ENCODE measurements around the gene FKBP1A. TPM values are rescaled to one million over a fixed set of nuclear protein-coding genes. Genes with fewer than 3 reads are reported as not detected.

The FKBP1A gene
- total and polyA plus RNA-seq, 12 donors = 110 to 311 (median 140) TPM

GRCh38 chr20:1414982-1415381 is 22.1 kb upstream of the FKBP1A start:
- intact Hi-C loops (cut with DNase I) = no loop called here
- H3K36me3 ChIP-seq = no peaks in the 10 kb centered on the region
- peaks cover 0 to 7% (median 0%) of the 10 kb centered on the region in 9 donors for H3K4me1 ChIP-seq
- no peak overlapping the region for H3K4me3 ChIP-seq
- H3K27me3 ChIP-seq = peaks cover 0 to 12% (median 0%) of the 10 kb centered on the region in 7 donors
- no peak for TF ChIP-seq CTCF (IDR thresholded peaks at IDR 0.05)
- no peak for DNase-seq
- H3K27ac ChIP-seq = no peak overlapping the region
- H3K9me3 ChIP-seq = peaks cover 0 to 18% (median 1%) of the 10 kb centered on the region in 11 donors
- ATAC-seq = no peak
- WGBS, 2 donors = 86 to 91% methylated on average over 4 of the region's 4 CpGs

- ATAC-seq = no peak
- 57 to 66% methylated on average over 2 of the region's 2 CpGs for WGBS, 2 donors
These were observed 12.9 kb upstream of the FKBP1A start for GRCh38 chr20:1405801-1406200.

GRCh38 chr20:1403624-1404023 is 10.8 kb upstream of the FKBP1A start:
- Histone ChIP-seq H3K27me3 (peaks cover 0 to 13% (median 0%) of the 10 kb centered on the region in 7 donors), H3K4me1 (peaks cover 0 to 11% (median 4%) of the 10 kb centered on the region in 9 donors), H3K36me3 (no peaks in the 10 kb centered on the region), H3K9me3 (no peaks in the 10 kb centered on the region), H3K4me3 (no peak overlapping the region), H3K27ac (no peak overlapping the region)
- WGBS, 2 donors = 48 to 96% methylated on average over 1 of the region's 1 CpG
- DNase-seq = no peak
- no peak for TF ChIP-seq CTCF (IDR thresholded peaks at IDR 0.05)
- no peak for ATAC-seq
- intact Hi-C loops (cut with DNase I) = no loop called here

More at GRCh38 chr20:1405801-1406200, 12.9 kb upstream of the FKBP1A start:
- no peaks in the 10 kb centered on the region for H3K36me3 ChIP-seq
- TF ChIP-seq CTCF (IDR thresholded peaks at IDR 0.05) = no peak
- H3K4me1 ChIP-seq = peaks cover 0 to 4% (median 0%) of the 10 kb centered on the region in 9 donors
- no peak overlapping the region for H3K4me3 ChIP-seq
- H3K27me3 ChIP-seq = peaks cover 0 to 9% (median 0%) of the 10 kb centered on the region in 7 donors
- H3K27ac ChIP-seq = no peak overlapping the region
- intact Hi-C loops (cut with DNase I) = no loop called here
- DNase-seq = no peak
- H3K9me3 ChIP-seq = peaks cover 0 to 1% (median 0%) of the 10 kb centered on the region in 11 donors

- no peaks in the 10 kb centered on the region for H3K9me3 ChIP-seq
- H3K36me3 ChIP-seq = no peaks in the 10 kb centered on the region
- H3K27ac ChIP-seq = no peak overlapping the region
- ATAC-seq (no peak), DNase-seq (no peak)
- H3K4me3 ChIP-seq = no peak overlapping the region
- intact Hi-C loops (cut with DNase I) = no loop called here
- TF ChIP-seq CTCF (IDR thresholded peaks at IDR 0.05) = no peak
- peaks cover 0 to 16% (median 10%) of the 10 kb centered on the region in 7 donors for H3K27me3 ChIP-seq
- WGBS, 2 donors = 82 to 86% methylated on average over 7 of the region's 7 CpGs
- H3K4me1 ChIP-seq = peaks cover 0 to 12% (median 6%) of the 10 kb centered on the region in 9 donors
These were observed 9.3 kb upstream of the FKBP1A start for GRCh38 chr20:1402149-1402548.

All from heart right ventricle (tissue), 16 donors.